ENCODE results near the gene GUK1.
"Not testable (repeated sequence)": the region's sequence is repeated elsewhere in the genome, so short reads cannot be mapped to it uniquely, and the experiment has no call there.

The GUK1 gene

GRCh38 chr1:228176461-228177182 is 36.5 kb downstream of the GUK1 start:
- no peak for DNase-seq (ENCODE audit: low read depth, low spot score)

GRCh38 chr1:228177183-228177475 is 37.0 kb downstream of the GUK1 start:
- DNase-seq (ENCODE audit: low read depth, low spot score), result no peak

- DNase-seq (ENCODE audit: low read depth, low spot score), result no peak
These were observed 37.9 kb downstream of the GUK1 start for GRCh38 chr1:228177721-228178710.

GRCh38 chr1:228178737-228179684 is 38.9 kb downstream of the GUK1 start:
- DNase-seq (ENCODE audit: low read depth, low spot score), result no peak

- no peak for DNase-seq (ENCODE audit: low read depth, low spot score)
These were observed 40.3 kb downstream of the GUK1 start for GRCh38 chr1:228180271-228180958.

- no peak for DNase-seq (ENCODE audit: low read depth, low spot score)
These were observed 41.0 kb downstream of the GUK1 start for GRCh38 chr1:228180959-228181644.

GRCh38 chr1:228181645-228182034 is 41.6 kb downstream of the GUK1 start:
- DNase-seq (ENCODE audit: low read depth, low spot score), result no peak

GRCh38 chr1:228182296-228183030 is 42.4 kb downstream of the GUK1 start:
- no peak for DNase-seq (ENCODE audit: low read depth, low spot score)

- DNase-seq (ENCODE audit: low read depth, low spot score), result no peak
These were observed 44.1 kb downstream of the GUK1 start for GRCh38 chr1:228184152-228184551.

- no peak for DNase-seq (ENCODE audit: low read depth, low spot score)
These were observed 45.5 kb downstream of the GUK1 start for GRCh38 chr1:228185641-228185965.

GRCh38 chr1:228188249-228188648 is 48.2 kb downstream of the GUK1 start:
- not testable (repeated sequence) for DNase-seq (ENCODE audit: low read depth, low spot score)

GRCh38 chr1:228190182-228190581 is 50.1 kb downstream of the GUK1 start:
- no peak for DNase-seq (ENCODE audit: low read depth, low spot score)

- no peak for DNase-seq (ENCODE audit: low read depth, low spot score)
These were observed 50.7 kb downstream of the GUK1 start for GRCh38 chr1:228190778-228191177.

- DNase-seq (ENCODE audit: low read depth, low spot score), result no peak
These were observed 54.4 kb downstream of the GUK1 start for GRCh38 chr1:228194436-228194835.

GRCh38 chr1:228194921-228195812 is 55.1 kb downstream of the GUK1 start:
- no peak for DNase-seq (ENCODE audit: low read depth, low spot score)

GRCh38 chr1:228197555-228198147 is 57.6 kb downstream of the GUK1 start:
- no peak for DNase-seq (ENCODE audit: low read depth, low spot score)

All from brain pericyte (primary cell).